ENCODE results near the gene MYO18A. TPM values are rescaled to one million over a fixed set of nuclear protein-coding genes. Genes with fewer than 3 reads are reported as not detected.

MYO18A gene
- total RNA-seq, 1 donor from 2014 or later = 59.5 TPM

GRCh38 chr17:29143894-29144293 is 36.3 kb downstream of the MYO18A start:
- DNase-seq = no peak
- Histone ChIP-seq H3K27me3 (ENCODE audit: low read depth) (no peaks in the 10 kb centered on the region), H3K9me3 (no peaks in the 10 kb centered on the region), H3K4me3 (no peak overlapping the region), H3K4me1 (peaks cover 77% of the 10 kb centered on the region), H3K36me3 (no peaks in the 10 kb centered on the region), H3K27ac (no peak overlapping the region)
- no peak for ATAC-seq
- peak; percentile 38 for TF ChIP-seq CTCF (IDR thresholded peaks at IDR 0.05)
- intact Hi-C loops (cut with DNase I) = no loop called here

- Histone ChIP-seq H3K27me3 (ENCODE audit: low read depth) (no peaks in the 10 kb centered on the region), H3K4me1 (peaks cover 78% of the 10 kb centered on the region), H3K27ac (peak overlapping the region; percentile 76), H3K9me3 (no peaks in the 10 kb centered on the region), H3K4me3 (peak overlapping the region; percentile 50), H3K36me3 (peaks cover 3% of the 10 kb centered on the region)
- DNase-seq = no peak
- ATAC-seq = no peak
- intact Hi-C loops (cut with DNase I) = no loop called here
- no peak for TF ChIP-seq CTCF (IDR thresholded peaks at IDR 0.05)
These were observed 38.7 kb downstream of the MYO18A start for GRCh38 chr17:29141514-29141876.

- intact Hi-C loops (cut with DNase I) = no loop called here
- no peaks in the 10 kb centered on the region for H3K27me3 ChIP-seq (ENCODE audit: low read depth)
- peak overlapping the region; percentile 76 for H3K27ac ChIP-seq
- H3K4me1 ChIP-seq = peaks cover 72% of the 10 kb centered on the region
- peak overlapping the region; percentile 50 for H3K4me3 ChIP-seq
- H3K9me3 ChIP-seq = no peaks in the 10 kb centered on the region
- TF ChIP-seq CTCF (IDR thresholded peaks at IDR 0.05) = no peak
- DNase-seq = no peak
- H3K36me3 ChIP-seq = peaks cover 5% of the 10 kb centered on the region
- peak; percentile 18 to 55 for ATAC-seq
These were observed 39.3 kb downstream of the MYO18A start for GRCh38 chr17:29140631-29141513.

- ATAC-seq (peak; percentile 90 to 91), DNase-seq (peak; percentile 91)
- intact Hi-C loops (cut with DNase I) = no loop called here
- peak overlapping the region; percentile 50 for H3K4me3 ChIP-seq
- no peaks in the 10 kb centered on the region for H3K27me3 ChIP-seq (ENCODE audit: low read depth)
- peak overlapping the region; percentile 76 for H3K27ac ChIP-seq
- H3K9me3 ChIP-seq = no peaks in the 10 kb centered on the region
- peaks cover 65% of the 10 kb centered on the region for H3K4me1 ChIP-seq
- peaks cover 12% of the 10 kb centered on the region for H3K36me3 ChIP-seq
- TF ChIP-seq CTCF (IDR thresholded peaks at IDR 0.05) = no peak
These were observed 40.1 kb downstream of the MYO18A start for GRCh38 chr17:29140051-29140621.

- no peaks in the 10 kb centered on the region for H3K27me3 ChIP-seq (ENCODE audit: low read depth)
- peaks cover 57% of the 10 kb centered on the region for H3K4me1 ChIP-seq
- peaks cover 14% of the 10 kb centered on the region for H3K36me3 ChIP-seq
- no peak for TF ChIP-seq CTCF (IDR thresholded peaks at IDR 0.05)
- DNase-seq (peak; percentile 75), ATAC-seq (peak; percentile 16 to 52)
- no peaks in the 10 kb centered on the region for H3K9me3 ChIP-seq
- peak overlapping the region; percentile 76 for H3K27ac ChIP-seq
- H3K4me3 ChIP-seq = peak overlapping the region; percentile 50
- intact Hi-C loops (cut with DNase I) = no loop called here
These were observed 41.1 kb downstream of the MYO18A start for GRCh38 chr17:29138971-29139691.
